GM19324 (cell line): ENCODE results near the gene CCNI2.

ENCODE experiments used
- ATAC-seq: cut with Tn5 transposase; IDR thresholded peaks from one replicate; pipeline ENCODE4 v1.9.1; 2021; ENCODE audit warnings: mild to moderate bottlenecking, moderate library complexity; ENCODE audit not compliant: unreplicated experiment, low FRiP score

The CCNI2 gene, protein sequence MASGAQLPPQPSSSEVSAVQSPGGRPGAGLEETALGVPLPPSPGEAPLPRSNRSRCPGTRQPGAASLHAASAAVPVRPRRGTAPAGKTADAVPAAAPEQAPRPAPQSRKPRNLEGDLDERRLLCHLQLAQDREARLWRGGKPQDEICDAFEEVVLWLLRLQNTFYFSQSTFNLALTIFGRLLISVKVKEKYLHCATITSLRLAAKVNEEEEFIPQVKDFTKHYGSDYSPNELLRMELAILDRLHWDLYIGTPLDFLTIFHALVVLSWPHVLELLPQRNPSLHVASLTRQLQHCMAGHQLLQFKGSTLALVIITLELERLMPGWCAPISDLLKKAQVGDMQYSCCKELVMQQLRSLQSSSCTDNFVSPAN

DNA sequence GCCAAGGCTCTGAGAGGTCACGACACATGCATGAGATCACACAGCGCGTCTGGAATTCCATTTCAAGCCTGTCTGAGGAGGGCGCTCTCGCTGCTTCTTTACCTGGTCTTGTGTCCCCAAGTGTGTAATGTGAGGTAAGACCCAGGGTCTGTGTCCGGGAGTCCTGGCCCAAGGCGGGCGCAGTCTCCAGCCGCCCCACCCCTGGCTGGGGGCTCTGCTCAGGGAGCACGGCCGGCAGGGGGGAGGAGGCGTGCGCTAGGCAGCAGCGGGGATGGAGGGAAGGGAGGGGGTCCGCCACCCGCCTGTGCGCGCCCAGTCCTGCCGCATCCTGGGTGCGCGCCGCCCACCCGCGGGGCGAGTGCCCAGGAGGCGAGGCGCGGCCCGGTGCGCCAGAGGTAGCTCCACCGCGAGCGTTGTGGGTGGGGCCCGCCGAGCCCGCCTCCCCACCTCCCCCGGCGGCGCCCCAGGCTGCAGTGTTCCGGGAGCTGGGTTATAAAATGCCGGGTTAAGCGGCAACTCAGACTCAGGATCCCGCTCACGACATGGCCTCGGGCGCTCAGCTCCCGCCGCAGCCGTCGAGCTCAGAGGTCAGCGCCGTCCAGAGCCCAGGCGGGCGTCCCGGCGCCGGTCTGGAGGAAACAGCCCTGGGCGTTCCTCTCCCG lies at the start of gene CCNI2:
TSS of gene CCNI2 (plus strand) at position 473 of the 662 bp plus-strand sequence. CDS start at position 543, 70 bp downstream.
- ATAC-seq = peak; percentile 49

DNA sequence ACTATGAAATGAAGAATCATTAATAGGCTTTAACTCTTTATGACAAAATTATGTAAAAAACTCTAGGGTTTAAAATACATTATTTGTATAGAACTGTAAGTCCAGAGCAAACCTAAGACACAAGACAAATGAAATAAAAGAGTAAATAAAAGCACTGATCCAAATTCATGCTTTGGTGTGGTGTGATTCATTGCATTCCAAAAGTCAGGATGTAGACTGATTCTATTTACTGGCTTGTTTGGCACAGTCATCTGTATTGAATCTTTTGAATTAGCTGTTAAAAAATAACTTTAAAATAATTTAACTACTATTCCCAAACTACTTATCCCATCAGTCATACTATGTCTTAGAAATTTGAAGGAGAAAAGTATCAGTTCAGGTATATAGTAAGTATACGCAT lies 42.4 kb upstream of the CCNI2 start:
- no peak for ATAC-seq

DNA sequence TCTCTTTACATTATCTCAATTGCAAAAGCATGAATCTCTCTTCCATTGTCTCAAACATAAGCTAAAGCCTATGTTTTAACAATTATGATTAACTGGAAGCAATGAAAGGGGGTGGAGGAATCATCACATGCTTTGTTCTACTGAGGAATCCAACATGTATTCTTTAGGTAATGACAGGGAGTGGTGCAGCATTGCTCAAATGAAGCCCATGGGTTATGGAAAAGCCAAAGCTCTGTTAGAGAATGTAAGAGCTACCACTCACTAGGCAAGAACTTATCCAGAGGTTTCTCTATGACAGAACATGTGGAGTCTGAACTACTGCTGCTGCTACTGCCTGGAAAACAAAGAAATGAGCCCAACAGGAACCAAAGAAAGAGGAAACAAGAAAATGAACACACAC lies 38.6 kb upstream of the CCNI2 start:
- no peak for ATAC-seq

DNA sequence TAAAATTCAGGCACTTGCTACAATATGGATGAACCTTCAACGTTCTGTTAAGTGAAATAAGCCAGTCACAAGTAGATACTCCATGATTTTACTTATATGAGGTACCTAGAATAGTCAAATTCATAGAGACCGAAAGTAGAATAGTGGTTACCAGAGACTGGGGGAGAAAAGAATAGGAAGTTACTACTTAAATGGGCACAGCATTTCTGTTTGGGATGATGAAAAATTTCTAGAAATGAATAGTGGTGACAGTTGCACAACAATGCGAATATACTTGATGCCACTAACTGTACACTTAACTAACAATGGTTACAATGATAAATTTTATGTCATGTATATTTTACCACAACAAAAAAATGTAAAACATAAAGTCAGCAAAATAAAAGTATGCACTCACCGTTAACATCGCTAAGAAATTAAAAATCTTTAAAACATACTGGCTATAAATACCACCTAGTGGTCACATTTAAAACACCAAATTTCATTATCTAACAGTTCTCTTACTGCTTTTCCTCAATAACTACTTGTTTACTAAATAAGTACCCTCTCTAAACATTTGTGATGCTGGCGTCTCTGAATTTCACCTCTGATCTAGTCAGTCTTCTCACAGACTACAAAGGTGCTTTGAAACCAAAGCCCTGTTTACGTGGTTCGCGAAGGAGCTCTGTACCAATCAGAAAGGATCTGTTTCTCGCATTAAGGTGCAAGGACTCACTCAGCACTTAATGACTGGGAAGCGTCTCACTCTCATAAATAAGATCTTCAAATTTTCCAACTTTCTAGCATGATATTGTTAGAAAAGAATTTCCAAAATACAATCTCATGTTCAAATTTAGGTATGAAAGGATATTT lies 32.5 kb upstream of the CCNI2 start:
- no peak for ATAC-seq

DNA sequence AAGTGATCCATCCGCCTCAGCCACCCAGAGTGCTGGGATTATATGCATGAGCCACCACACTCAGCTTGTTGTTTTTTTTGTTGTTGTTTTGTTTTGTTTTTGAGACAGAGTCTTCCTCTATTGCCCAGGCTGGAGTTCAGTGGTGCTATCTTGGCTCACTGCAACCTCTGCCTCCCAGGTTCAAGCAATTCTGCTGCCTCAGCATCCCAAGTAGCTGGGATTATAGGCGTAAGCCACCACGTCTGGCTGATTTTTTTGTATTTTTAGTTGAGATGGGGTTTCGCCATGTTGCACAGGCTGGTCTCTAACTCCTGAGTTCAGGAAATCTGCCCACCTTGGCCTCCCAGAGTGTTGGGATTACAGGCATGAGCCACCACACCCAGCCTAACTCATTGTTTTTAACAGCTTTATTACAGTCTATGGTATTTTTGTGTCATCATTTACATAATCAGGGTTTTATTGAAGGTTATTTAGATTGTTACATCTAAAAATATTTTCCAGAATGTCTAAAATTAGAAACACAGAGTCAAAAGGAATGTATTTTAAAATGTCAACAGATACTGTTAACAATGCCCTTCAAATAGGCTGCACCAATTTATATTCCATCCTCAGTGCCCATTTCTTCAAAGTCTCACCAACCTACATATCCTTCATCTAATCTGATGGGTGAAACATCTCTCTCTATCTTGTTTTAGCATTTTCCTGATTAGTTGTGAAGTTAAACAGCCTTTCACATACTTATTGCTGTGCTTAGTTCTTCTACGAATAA lies 28.5 kb upstream of the CCNI2 start:
- ATAC-seq = no peak

DNA sequence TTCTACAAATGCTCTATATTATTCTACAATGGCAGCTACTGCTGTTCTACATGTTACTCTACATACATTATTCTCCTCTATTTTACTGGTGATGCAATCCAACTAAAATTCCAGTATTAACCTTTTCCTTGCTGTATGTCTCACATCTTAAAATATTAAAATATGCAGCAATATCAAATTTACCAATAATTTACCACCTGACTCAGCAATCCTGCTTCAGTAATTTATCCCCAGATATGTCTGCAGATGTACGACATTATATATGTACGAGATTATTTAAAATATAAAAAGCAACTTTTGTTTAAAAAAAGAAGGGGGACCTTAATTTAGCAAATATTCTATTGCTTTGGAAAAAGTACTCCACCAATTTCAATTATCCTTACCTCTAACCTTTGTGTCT lies 21.5 kb upstream of the CCNI2 start:
- ATAC-seq = no peak

DNA sequence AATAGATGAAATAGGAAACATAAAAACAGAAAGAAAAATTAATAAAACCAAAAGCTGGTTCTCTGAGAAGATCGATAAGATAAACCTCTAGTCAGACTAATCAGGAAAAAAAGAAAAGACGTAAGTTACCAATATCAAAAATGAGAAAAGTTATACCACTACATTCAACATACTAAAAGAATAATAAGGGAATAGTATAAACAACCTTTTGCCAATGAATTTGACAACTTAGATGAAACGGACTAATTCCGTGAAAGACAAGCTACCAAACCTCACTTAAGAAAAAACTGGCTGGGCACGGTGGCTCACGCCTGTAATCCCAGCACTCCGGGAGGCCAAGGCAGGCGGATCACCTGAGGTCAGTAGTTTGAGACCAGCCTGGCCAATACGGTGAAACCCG lies 17.3 kb upstream of the CCNI2 start:
- ATAC-seq = no peak

DNA sequence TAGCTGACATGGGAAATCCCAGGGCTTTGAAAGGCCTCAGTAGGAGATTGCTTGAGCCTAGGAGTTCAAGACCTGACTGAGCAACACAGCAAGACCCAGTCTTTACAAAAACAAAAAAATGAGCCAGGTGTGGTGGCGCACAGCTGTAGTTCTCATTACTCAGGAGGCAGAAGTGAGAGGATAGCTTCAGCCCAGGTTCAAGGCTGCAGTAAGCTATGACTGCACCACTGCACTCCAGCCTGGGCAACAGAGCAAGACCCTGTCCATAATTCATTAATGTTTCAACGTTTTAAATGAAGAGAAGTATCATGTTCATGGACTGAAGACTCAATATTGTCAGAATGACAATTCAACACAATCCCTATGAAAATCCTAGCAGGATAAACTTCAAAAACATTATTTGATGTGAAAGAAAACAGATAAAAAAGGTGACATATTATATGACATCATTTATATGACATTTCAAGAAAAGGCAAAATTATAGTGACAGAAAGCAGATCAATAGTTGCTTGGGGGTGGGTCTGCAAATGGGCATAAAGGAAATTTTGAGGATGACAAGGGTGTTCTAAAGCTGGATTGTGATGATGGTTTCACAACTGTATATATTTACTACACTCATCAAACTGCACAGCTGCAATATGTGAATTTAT lies 13.6 kb upstream of the CCNI2 start:
- ATAC-seq = no peak

DNA sequence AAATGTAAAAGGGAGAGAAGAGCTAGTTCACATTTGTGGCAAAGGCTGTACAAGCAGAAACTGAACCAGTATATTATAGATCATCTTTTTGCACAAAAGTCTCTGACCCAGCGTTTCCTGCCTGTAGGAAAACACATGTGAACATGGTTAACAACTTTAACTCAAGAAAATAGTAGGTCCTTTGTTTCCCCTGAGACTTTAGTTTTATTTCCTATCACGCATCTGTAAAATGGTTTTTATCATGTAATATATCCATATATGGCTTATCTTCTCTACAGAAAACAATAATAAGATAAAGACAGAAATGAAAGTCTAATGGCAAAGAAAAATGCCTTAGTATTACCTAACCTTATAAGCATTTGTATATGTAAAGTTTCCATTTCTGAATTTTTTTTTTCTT lies 12.5 kb upstream of the CCNI2 start:
- no peak for ATAC-seq

DNA sequence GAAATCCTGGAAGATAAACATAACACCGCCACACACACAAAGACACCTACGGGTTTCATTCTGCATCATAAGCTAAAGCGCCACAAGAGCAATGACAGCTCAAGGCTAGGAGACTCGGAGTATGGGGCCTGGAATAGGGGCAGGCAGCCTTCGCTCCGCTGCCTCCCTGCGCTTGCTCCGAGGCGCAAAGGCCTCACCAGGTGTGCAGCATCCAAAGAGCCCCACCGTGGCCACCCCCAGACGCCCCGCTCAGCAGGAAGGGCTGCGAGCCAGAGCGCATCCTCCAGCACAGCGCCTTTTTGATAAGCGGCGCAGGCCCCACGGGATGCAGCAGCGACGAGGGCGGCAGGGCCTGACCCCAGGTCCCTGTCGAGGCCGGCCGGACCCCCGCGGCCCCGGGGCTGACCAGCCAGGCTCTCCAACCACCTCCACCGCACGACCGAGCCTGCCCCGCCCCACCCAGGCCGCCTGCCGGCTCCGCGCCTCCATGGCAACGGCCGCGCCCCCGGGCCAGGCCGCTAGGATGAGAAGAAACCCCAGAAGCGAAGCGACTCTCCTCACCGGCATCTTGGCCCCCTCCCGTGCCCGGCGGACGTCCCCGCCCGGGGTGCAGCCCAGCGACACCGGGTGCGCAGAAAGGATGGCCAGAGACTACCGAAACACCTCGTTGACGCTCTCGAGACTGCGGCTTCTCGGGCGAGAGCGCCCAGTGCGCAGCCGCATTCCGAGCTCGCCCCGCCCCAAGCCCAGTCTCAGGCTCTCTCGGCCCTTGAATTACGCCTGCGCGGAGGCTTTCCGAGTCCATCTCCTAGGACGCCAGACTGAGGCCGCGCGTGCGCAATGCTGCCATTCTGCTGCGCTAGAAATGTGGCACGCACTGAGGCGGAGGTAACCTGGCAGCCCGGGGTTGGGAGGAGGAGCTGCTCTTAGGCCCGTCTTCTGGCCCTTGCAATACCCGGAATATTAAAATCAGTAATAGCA lies 10.1 kb upstream of the CCNI2 start, which contains the start of gene KIF3A:
TSS of gene KIF3A (minus strand) at position 694 of the 981 bp plus-strand sequence. CDS start at position 567, 127 bp downstream.
- peak; percentile 89 for ATAC-seq

DNA sequence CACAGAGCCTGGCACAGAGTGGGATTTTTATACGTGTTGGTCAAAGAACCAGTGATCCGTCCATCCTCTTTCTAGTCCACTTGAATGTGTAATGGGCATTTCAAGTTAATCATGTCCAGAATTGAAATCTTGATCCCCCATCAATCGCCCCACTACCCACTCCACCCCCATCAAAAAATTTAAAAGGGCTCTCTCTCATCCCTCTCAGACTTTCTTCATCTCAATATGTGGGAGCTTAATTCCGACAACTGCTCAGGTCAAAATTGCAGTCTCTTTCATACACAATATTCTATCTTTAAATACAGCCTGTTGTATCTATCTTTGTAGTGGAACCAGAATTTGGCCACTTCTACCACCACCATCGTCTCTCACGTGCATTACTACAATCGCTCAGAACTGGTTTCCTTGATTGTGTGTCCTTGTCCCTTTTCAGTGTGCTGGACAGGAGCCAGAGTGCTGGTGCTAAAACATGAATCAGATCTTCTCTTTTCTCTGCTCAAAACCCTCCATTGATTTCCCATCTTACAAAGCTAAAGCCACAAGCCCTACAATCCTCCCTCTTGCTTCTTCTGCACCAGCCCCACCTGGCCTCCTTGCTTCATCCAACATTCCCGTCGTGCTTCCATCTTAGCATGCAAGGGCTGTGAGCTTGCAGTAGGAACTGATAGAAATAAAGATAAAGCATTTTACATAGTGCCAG lies 9.1 kb upstream of the CCNI2 start:
- ATAC-seq = no peak

DNA sequence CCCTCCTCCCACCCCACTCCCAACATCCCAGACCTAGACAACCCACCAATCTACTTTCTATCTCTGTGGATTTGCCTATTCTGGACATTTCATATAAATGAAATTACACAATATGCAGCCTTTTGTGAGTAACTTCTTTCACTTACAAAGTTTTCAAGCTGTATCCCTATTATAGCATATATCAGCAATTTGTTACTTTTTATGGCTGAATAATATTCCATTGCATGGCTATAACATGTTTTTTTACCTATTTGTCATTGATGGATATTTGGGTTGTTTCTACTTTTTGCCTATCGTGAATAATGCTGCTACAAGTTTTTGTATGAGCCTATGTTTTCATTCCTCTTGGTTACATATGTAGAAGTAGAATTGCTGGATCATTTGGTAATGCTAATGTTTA lies 8.0 kb upstream of the CCNI2 start:
- ATAC-seq = no peak

DNA sequence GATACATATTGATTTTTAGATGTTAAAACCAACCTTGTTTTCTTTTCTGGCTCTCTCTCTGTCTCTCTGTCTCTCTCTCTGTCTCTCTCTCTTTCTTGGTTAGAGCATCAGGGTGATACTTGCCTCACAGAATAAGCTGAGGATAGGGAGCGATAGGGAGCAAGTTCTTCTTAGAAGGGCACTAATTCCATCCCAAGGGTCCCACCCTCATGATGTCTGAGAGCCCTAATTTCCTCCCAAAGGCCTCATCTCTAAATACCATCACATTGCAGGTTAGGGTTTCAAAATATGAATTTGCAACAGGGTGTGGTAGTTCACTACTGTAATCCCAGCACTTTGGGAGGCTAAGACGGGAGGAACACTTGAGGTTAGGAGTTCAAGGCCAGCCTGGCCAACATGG lies 5.1 kb upstream of the CCNI2 start:
- ATAC-seq = no peak

DNA sequence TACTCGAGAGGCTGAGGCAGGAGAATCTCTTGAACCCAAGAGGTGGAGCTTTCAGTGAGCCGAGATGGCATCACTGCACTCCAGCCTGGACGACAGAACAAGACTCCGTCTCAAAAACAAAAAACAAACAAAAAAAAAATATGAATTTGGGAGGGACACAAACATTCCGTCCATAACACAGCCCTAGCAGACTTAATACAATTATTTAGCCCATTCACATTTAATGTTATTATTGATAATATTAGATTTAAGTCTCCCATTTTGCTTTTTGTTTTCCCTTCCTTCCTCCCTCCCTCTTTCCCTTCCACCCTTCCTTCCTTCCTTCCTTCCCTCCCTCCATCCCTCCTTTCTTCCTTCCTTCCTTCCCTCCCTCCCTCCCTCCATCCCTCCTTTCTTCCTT lies 4.6 kb upstream of the CCNI2 start:
- no peak for ATAC-seq

DNA sequence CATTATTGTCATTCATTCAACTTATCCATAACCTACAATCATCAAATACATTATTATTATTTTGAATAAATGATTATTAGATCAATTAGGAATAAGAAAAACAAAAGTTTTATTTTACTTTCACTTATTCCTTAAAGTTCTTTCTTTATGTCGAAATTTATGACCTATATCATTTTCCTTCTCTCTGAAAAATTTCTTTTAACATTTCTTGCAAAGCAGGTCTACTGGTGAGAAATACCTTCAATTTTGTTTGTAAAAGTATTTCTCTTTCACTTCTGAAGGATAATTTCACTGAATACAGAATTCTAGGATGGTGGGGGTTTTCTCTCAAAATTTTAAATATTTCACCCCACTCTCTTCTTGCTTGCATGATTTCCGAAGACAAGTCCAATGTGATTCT lies 2.6 kb upstream of the CCNI2 start:
- no peak for ATAC-seq

DNA sequence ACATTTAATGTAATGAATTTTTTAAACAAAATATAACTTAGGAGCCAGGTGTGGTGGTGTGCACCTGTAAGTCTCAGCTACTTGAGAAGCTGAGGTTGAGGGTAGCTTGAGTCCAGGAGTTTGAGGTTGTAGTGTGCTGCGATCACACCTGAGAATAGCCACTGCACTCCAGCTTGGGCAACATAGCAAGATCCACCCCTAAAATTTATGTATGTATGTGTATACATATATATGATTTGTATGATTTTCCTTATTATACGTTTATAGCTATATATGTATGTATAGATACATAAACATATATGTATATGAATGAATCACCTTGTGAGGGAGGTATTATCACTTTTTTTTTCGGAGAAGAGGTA lies 653 bp upstream of the CCNI2 start:
- no peak for ATAC-seq

DNA sequence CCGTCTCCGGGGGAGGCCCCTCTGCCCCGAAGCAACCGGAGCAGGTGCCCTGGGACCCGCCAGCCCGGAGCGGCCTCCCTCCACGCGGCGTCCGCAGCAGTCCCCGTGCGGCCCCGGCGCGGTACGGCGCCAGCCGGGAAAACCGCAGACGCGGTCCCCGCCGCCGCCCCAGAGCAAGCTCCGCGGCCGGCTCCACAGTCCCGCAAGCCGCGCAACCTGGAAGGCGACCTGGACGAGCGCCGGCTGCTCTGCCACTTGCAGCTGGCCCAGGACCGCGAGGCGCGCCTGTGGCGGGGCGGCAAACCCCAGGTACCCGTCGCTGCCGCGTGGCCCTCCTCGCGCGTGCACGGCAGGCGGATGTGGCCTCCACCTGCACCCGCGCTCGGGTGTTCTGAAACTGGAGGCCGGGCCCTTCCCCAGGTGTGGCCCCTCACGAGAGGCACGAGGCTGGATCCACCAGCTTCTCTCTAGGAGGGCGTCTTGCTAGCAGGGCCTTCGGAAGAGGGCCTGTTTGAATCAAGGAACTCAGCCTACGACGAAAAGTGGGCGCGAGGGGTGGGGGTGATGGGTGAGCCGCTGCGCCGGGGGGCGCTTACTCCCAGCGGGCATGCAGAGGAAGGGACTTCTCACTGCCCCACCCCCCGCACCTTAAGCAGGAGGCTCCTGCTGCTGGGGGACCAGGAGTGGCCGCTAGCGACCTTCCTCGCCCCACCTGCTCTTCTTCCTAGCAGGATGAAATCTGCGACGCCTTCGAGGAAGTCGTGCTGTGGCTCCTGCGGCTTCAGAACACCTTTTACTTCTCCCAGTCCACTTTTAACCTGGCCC lies 602 bp downstream of the CCNI2 start:
- ATAC-seq = peak; percentile 8
